Spleen (tissue), 7 donors: ENCODE measurements around the gene CIRBP.

ENCODE experiments used
- CTCF ChIP-seq, 11 experiments: fragments of 200-600 bp in 7 of 11; fragments of 450-650 bp in 4 of 11; sonication (generic) in 4 of 11; IDR thresholded peaks in 8 of 11; conservative IDR thresholded peaks in 3 of 11; 1 replicate in 7 of 11; 2 replicates in 4 of 11; pipeline versions ENCODE4 v1.4.0 to v1.8.0; 2016 to 2021; ENCODE audit warnings: antibody characterized with exemption in 11 of 11, inconsistent platforms in 4 of 11, mild to moderate bottlenecking in 1 of 11
- POLR2A ChIP-seq, 3 donors: fragments of 450-650 bp; IDR thresholded peaks; one replicate each; pipeline ENCODE4 v1.5.1; 2017; ENCODE audit warnings: antibody characterized with exemption in 3 of 3, mild to moderate bottlenecking in 1 of 3
- POLR2AphosphoS5 ChIP-seq, 3 donors: sonication (generic); formaldehyde crosslinking; IDR thresholded peaks; one replicate each; pipeline ENCODE4 v1.5.1; 2017; ENCODE audit warnings: antibody characterized with exemption in 3 of 3
- donor health status: DM: no; HTN: no; CAD: no; lungs with moderate emphysema.
- donor health status: DM: no; HTN: no; CAD: no.
- donor health status: DM: no; HTN: no; CAD: no.

DNA sequence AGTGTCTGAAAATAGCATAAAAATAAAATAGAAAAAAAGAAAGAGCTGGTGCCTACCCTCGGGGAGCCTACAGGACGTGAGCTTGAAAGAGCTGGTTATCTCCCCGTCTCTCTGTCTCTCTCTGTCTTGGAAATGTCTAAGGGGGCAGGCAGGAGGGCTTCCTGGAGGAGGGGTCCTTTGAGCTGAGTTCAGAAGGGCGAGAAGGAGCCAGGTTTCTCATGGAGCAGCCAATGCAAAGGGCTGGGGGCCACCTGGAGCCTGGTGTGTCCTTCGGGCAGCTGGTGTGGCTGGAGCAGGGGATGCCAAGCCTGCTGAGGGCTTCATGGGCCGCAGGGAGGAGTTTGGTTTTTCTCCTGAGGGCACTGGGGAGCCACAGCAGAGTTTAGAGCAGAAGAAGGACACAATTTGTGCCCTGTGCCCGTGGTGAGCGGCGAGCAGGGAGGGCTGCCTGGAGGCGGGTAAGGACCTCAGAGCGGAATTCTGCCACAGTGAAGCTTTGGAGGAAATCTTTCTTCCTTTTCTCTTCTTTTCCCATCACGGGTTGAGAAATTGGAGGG lies 55.2 kb downstream of the CIRBP start:
- TF ChIP-seq CTCF (IDR thresholded peaks at IDR 0.05 in 8 of 11, conservative IDR thresholded peaks at IDR 0.05 in 3 of 11) (no peak), POLR2AphosphoS5 (IDR thresholded peaks at IDR 0.05) (no peak), POLR2A (IDR thresholded peaks at IDR 0.05) (no peak)
